Neural cell (in vitro differentiated cells): ENCODE data around the gene NRG2. TPM values are rescaled to one million over a fixed set of nuclear protein-coding genes. Genes with fewer than 3 reads are reported as not detected.

ENCODE experiments used
- H2AFZ ChIP-seq: fragments of 200-600, 300-800 bp; sonication (generic), shearing (Covaris generic); 2 replicates; pipeline ENCODE4 v1.6.0; 2014; ENCODE audit warnings: low read depth, mild to moderate bottlenecking, antibody characterized with exemption, low read length, moderate library complexity
- H3F3A ChIP-seq: fragments of 200-600 bp; shearing (Covaris generic); 2 replicates; pipeline ENCODE4 v1.6.1; 2016; ENCODE audit warnings: mild to moderate bottlenecking, moderate library complexity, mixed read lengths, antibody characterized with exemption, low read length; ENCODE audit not compliant: insufficient read depth, poor library complexity, severe bottlenecking
- H3K27ac ChIP-seq: fragments of 200-600, 300-800 bp; sonication (generic), shearing (Covaris generic); 2 replicates; pipeline ENCODE4 v1.5.1; 2014; ENCODE audit warnings: mild to moderate bottlenecking, low read length, moderate library complexity
- H3K27me3 ChIP-seq: fragments of 300-800, 200-600 bp; sonication (generic), shearing (Covaris generic); 2 replicates; pipeline ENCODE4 v1.6.0; 2014; ENCODE audit warnings: mild to moderate bottlenecking, low read depth, low read length, moderate library complexity; ENCODE audit not compliant: insufficient read depth
- H3K36me3 ChIP-seq: fragments of 300-800, 200-600 bp; sonication (generic), shearing (Covaris generic); 2 replicates; pipeline ENCODE4 v1.5.1; 2014; ENCODE audit warnings: mild to moderate bottlenecking, antibody characterized with exemption, low read length, moderate library complexity; ENCODE audit not compliant: insufficient read depth
- H3K4me2 ChIP-seq: fragments of 300-800, 200-600 bp; sonication (generic), shearing (Covaris generic); 2 replicates; pipeline ENCODE4 v1.6.0; 2014; ENCODE audit warnings: mild to moderate bottlenecking, low read length
- H3K4me3 ChIP-seq: fragments of 300-800, 200-600 bp; sonication (generic), shearing (Covaris generic); 2 replicates; pipeline ENCODE4 v1.5.1; 2014; ENCODE audit warnings: mild to moderate bottlenecking, low read length, moderate library complexity
- H3K79me2 ChIP-seq: fragments of 200-600 bp; shearing (Covaris generic); replicated peaks from 2 replicates; pipeline ENCODE4 v1.6.0; 2014; ENCODE audit warnings: mild to moderate bottlenecking, low read length, moderate library complexity; ENCODE audit not compliant: insufficient read depth
- H3K9ac ChIP-seq: fragments of 300-800, 200-600 bp; sonication (generic), shearing (Covaris generic); 2 replicates; pipeline ENCODE4 v1.6.1; 2016; ENCODE audit warnings: mild to moderate bottlenecking, low read length, mixed read lengths
- H3K9me2 ChIP-seq: fragments of 200-600 bp; shearing (Covaris generic); 2 replicates; pipeline ENCODE4 v1.6.1; 2016; ENCODE audit warnings: mild to moderate bottlenecking, low read length, mixed read lengths; ENCODE audit not compliant: insufficient read depth
- H3K9me3 ChIP-seq: fragments of 200-600, 300-800 bp; sonication (generic), shearing (Covaris generic); 2 replicates; pipeline ENCODE4 v1.6.1; 2016; ENCODE audit warnings: mild to moderate bottlenecking, mixed run types, low read length, moderate library complexity, mixed read lengths
- H4K20me1 ChIP-seq: fragments of 200-600 bp; shearing (Covaris generic); 2 replicates; pipeline ENCODE4 v1.6.1; 2016; ENCODE audit warnings: mild to moderate bottlenecking, mixed run types; ENCODE audit not compliant: insufficient read depth
- CTCF ChIP-seq: fragments of 450-650 bp; IDR thresholded peaks from 2 replicates; pipeline ENCODE4 v1.5.1; 2014; ENCODE audit warnings: antibody characterized with exemption, mild to moderate bottlenecking, moderate library complexity; ENCODE audit not compliant: poor library complexity, severe bottlenecking
- EP300 ChIP-seq: fragments of 450-650 bp; conservative IDR thresholded peaks from 2 replicates; pipeline ENCODE4 v1.6.1; 2014; ENCODE audit warnings: antibody characterized with exemption, mild to moderate bottlenecking, moderate library complexity; ENCODE audit not compliant: poor library complexity, severe bottlenecking
- EZH2 ChIP-seq: fragments of 200-600, 300-800 bp; shearing (Covaris generic), sonication (generic); IDR thresholded peaks from 2 replicates; pipeline ENCODE4 v1.6.1; 2014; ENCODE audit warnings: antibody characterized with exemption, low read length, borderline replicate concordance, mild to moderate bottlenecking; ENCODE audit not compliant: insufficient read depth, poor library complexity, severe bottlenecking
- MXI1 ChIP-seq: fragments of 450-650 bp; conservative IDR thresholded peaks from 2 replicates; pipeline ENCODE4 v1.6.1; 2014; ENCODE audit warnings: antibody characterized with exemption, mild to moderate bottlenecking; ENCODE audit not compliant: poor library complexity, severe bottlenecking
- POLR2AphosphoS5 ChIP-seq: IDR thresholded peaks from 2 replicates; pipeline ENCODE4 v1.6.1; 2012
- RAD21 ChIP-seq: fragments of 450-650 bp; conservative IDR thresholded peaks from 2 replicates; pipeline ENCODE4 v1.6.1; 2014; ENCODE audit warnings: antibody characterized with exemption, mild to moderate bottlenecking, moderate library complexity
- REST ChIP-seq: IDR thresholded peaks from 2 replicates; pipeline ENCODE4 v1.6.1; 2012; ENCODE audit warnings: borderline replicate concordance
- SMC3 ChIP-seq: fragments of 450-650 bp; conservative IDR thresholded peaks from 2 replicates; pipeline ENCODE4 v1.6.1; 2014; ENCODE audit warnings: antibody characterized with exemption, mild to moderate bottlenecking, moderate library complexity; ENCODE audit not compliant: poor library complexity
- TAF1 ChIP-seq: IDR thresholded peaks from 2 replicates; pipeline ENCODE4 v1.6.1; 2012; ENCODE audit warnings: low read depth
- polyA plus RNA-seq: library from polyadenylated mRNA; depleted of rRNA; stranded (reverse); fragments of >200 nt; gene quantifications from 2 replicates; pipeline ENCODE4 v1.2.3, GENCODE V29; 2014

NRG2 gene
- polyA plus RNA-seq, 1 donor from 2014 or later = 5.4 TPM

- H3F3A ChIP-seq = no peaks in the 10 kb centered on the region
- no peak overlapping the region for H3K4me3 ChIP-seq
- H4K20me1 ChIP-seq = no peaks in the 10 kb centered on the region
- H3K36me3 ChIP-seq = no peaks in the 10 kb centered on the region
- no peaks in the 10 kb centered on the region for H3K9me2 ChIP-seq
- no peak overlapping the region for H2AFZ ChIP-seq
- no peak overlapping the region for H3K4me2 ChIP-seq
- TF ChIP-seq EZH2 = no peak
- no peak for TF ChIP-seq RAD21
- TF ChIP-seq SMC3 = no peak
- TF ChIP-seq TAF1 = no peak
- TF ChIP-seq POLR2AphosphoS5 = no peak
- TF ChIP-seq REST = no peak
- TF ChIP-seq EP300 = no peak
- no peak for TF ChIP-seq CTCF
- H3K27me3 ChIP-seq = no peaks in the 10 kb centered on the region
- H3K79me2 ChIP-seq = no peaks in the 10 kb centered on the region
- H3K9ac ChIP-seq = no peak overlapping the region
- no peak overlapping the region for H3K27ac ChIP-seq
- no peaks in the 10 kb centered on the region for H3K9me3 ChIP-seq
Observed at GRCh38 chr5:139859013-139859412, 184.1 kb downstream of the NRG2 start.

GRCh38 chr5:139856714-139857113 lies 186.4 kb downstream of the NRG2 start:
- Histone ChIP-seq H4K20me1 (no peaks in the 10 kb centered on the region), H3K4me2 (no peak overlapping the region), H3K9ac (no peak overlapping the region), H3K4me3 (no peak overlapping the region), H3K36me3 (no peaks in the 10 kb centered on the region), H3F3A (no peaks in the 10 kb centered on the region), H2AFZ (no peak overlapping the region), H3K9me3 (no peaks in the 10 kb centered on the region), H3K79me2 (no peaks in the 10 kb centered on the region), H3K27me3 (no peaks in the 10 kb centered on the region), H3K9me2 (no peaks in the 10 kb centered on the region), H3K27ac (no peak overlapping the region)
- TF ChIP-seq POLR2AphosphoS5 (no peak), MXI1 (no peak), EZH2 (no peak), EP300 (no peak), RAD21 (no peak), REST (no peak), CTCF (no peak), TAF1 (no peak)
